ENCODE data around the gene KIF4A. TPM values are rescaled to one million over a fixed set of nuclear protein-coding genes. Genes with fewer than 3 reads are reported as not detected.

KIF4A gene
- total and polyA plus RNA-seq, 9 of the 15 experiments (the other 6 are each of a cell fraction or from before 2014, with no cell fraction given) = 13.0 to 42.7 (median 35.9) TPM

- WGBS (ENCODE audit: insufficient coverage, low coverage, missing lambda C conversion rate) = under 1% methylated on average over 16 of the region's 48 CpGs
- H2AFZ ChIP-seq (ENCODE audit: low read depth, low read length) = peak overlapping the region; percentile 86
- peak; percentile 69 for TF ChIP-seq ESRRA (IDR thresholded peaks at IDR 0.05; ENCODE audit: borderline replicate concordance, low read depth)
- peak; percentile 47; the same call in 1 of the 2 replicates for TF ChIP-seq HDAC2 (IDR thresholded peaks at IDR 0.05)
- peak in 1 of 2 experiments; percentile 66; a peak in 2 of 4 replicates for TF ChIP-seq MAZ (CRISPR knock-in tag; conservative IDR thresholded peaks at IDR 0.05 in 1 of 2, IDR thresholded peaks at IDR 0.05 in 1 of 2)
- TF ChIP-seq RB1 (IDR thresholded peaks at IDR 0.05; ENCODE audit: low read depth) = peak; percentile 17; the same call in 1 of the 2 replicates
- peak; percentile 84 for TF ChIP-seq ZBTB7A (IDR thresholded peaks at IDR 0.05; ENCODE audit: borderline replicate concordance, control insufficient read depth, low read depth, low read length)
- peak; percentile 46; the same call in 1 of the 2 replicates for TF ChIP-seq PHF8 (IDR thresholded peaks at IDR 0.05; ENCODE audit: borderline replicate concordance, low read length)
- peak; percentile 55 to 62 for TF ChIP-seq NRF1 (conservative IDR thresholded peaks at IDR 0.05 in 1 of 2, IDR thresholded peaks at IDR 0.05 in 1 of 2)
- TF ChIP-seq ZFX (CRISPR knock-in tag; IDR thresholded peaks at IDR 0.05) = peak; percentile 41; the same call in 1 of the 2 replicates
- TF ChIP-seq SMAD2 (IDR thresholded peaks at IDR 0.05; ENCODE audit: low read depth, low read length) = no peak
- TF ChIP-seq SMARCC2 (IDR thresholded peaks at IDR 0.05; ENCODE audit: low read depth) = no peak
- TF ChIP-seq RAD51 (IDR thresholded peaks at IDR 0.05; ENCODE audit: borderline replicate concordance, low read depth) = no peak
- no peak for TF ChIP-seq STAG1 (CRISPR knock-in tag; IDR thresholded peaks at IDR 0.05; ENCODE audit: borderline replicate concordance)
- TF ChIP-seq YY1 (IDR thresholded peaks at IDR 0.05; ENCODE audit: borderline replicate concordance in 1 of 3, control insufficient read depth in 1 of 3, extremely low read depth in 1 of 3, insufficient read depth in 3 of 3, insufficient read length in 1 of 3, insufficient replicate concordance in 2 of 3, low read depth in 1 of 3, low read length in 2 of 3) = peak in 1 of 3 experiments; percentile 11
- peak; percentile 51; the same call in 1 of the 2 replicates for TF ChIP-seq CTBP1 (IDR thresholded peaks at IDR 0.05; ENCODE audit: borderline replicate concordance)
- no peak for TF ChIP-seq ZBTB1 (CRISPR knock-in tag; IDR thresholded peaks at IDR 0.05; ENCODE audit: borderline replicate concordance, low read depth)
- TF ChIP-seq ZNF263 (CRISPR knock-in tag; IDR thresholded peaks at IDR 0.05; ENCODE audit: borderline replicate concordance) = peak; percentile 94
- TF ChIP-seq BRD9 (IDR thresholded peaks at IDR 0.05; ENCODE audit: low read depth, partially characterized antibody) = peak; percentile 52
- no peak for TF ChIP-seq NCOA2 (IDR thresholded peaks at IDR 0.05; ENCODE audit: partially characterized antibody in 2 of 2)
- no peak for TF ChIP-seq MCM7 (IDR thresholded peaks at IDR 0.05)
- peak; percentile 27 for TF ChIP-seq KDM5B (IDR thresholded peaks at IDR 0.05; ENCODE audit: insufficient replicate concordance, low read depth, low read length)
- TF ChIP-seq ATF7 (IDR thresholded peaks at IDR 0.05) = 0 out of 2 replicates have a peak, but pooled peaks have one; percentile 25
Observed at GRCh38 chrX:70454441-70455365, 164.8 kb downstream of the KIF4A start.

More at GRCh38 chrX:70454441-70455365, 164.8 kb downstream of the KIF4A start:
- H3K4me3 ChIP-seq = peak overlapping the region; percentile 50
- POLR2A ChIA-PET = interaction anchor here (0.8 kb wide), 1 partner anchor 32 kb away, joined by 3 read pairs; no protein-coding TSS in a partner anchor
- no peaks in the 10 kb centered on the region for H3K9me3 ChIP-seq (replicated peaks; ENCODE audit: control insufficient read depth, insufficient read depth, low read depth, low read length)
- CTCF ChIA-PET (ENCODE audit: low intra/inter-chr PET ratio) = interaction anchor here (0.8 kb wide), 1 partner anchor 724 kb away, joined by 4 read pairs; no protein-coding TSS in a partner anchor
- peak; percentile 94 for ATAC-seq
- BruUV-seq (replicated peaks) = no TSS peak
- DNase-seq (ENCODE audit: extremely low read depth in 1 of 4, low spot score in 3 of 4) = peak; percentile 84 to 92 (median 90)
- H3K27me3 ChIP-seq (ENCODE audit: control insufficient read depth in 2 of 2, insufficient read depth in 2 of 2, low read length in 2 of 2) = peaks cover 0 to 9% of the 10 kb centered on the region in 2 experiments; a peak in 1 of 5 replicates
- no peaks in the 10 kb centered on the region for H3K36me3 ChIP-seq (ENCODE audit: control insufficient read depth, insufficient read depth, low read length)
- intact Hi-C loops (cut with micrococcal nuclease) = loop anchor here (1.0 to 10.0 kb wide), 4 partner anchors 100 to 723 kb away; no protein-coding TSS in a partner anchor
- peak overlapping the region; percentile 57 to 86 for H3K9ac ChIP-seq (ENCODE audit: insufficient read depth in 1 of 2, low read depth in 2 of 2, low read length in 2 of 2)
- H3K9me1 ChIP-seq (ENCODE audit: control insufficient read depth, insufficient read depth, low read length) = no peaks in the 10 kb centered on the region
- H4K20me1 ChIP-seq (replicated peaks; ENCODE audit: control insufficient read depth, insufficient read depth, low read length) = 0 out of 2 replicates have a peak, but pooled peaks cover 9% of the 10 kb centered on the region
- H3K4me2 ChIP-seq (ENCODE audit: insufficient read depth, low read length) = peak overlapping the region; percentile 76
- in situ Hi-C loops (cut with MboI) = loop anchor here (10.0 kb wide), 1 partner anchor 210 kb away; no protein-coding TSS in a partner anchor
- H3K79me2 ChIP-seq (ENCODE audit: control insufficient read depth, insufficient read depth, low read length) = peaks cover 3% of the 10 kb centered on the region; the same call in 2 of the 3 replicates
- peak overlapping the region; percentile 62 for H3K27ac ChIP-seq (ENCODE audit: extremely low read depth, low read depth, low read length)
- peak; percentile 72 for FAIRE-seq
- H3K4me1 ChIP-seq (replicated peaks in 1 of 2; ENCODE audit: control insufficient read depth in 2 of 2, insufficient read depth in 2 of 2, low read length in 2 of 2) = peaks cover 0 to 23% of the 10 kb centered on the region in 2 experiments; a peak in 4 of 5 replicates

All from K562 (cell line).